HG02763 (cell line): ENCODE data around the gene ACSM6.
A peak's percentile ranks its signal among the peaks of the same experiment; 100 is the strongest.
"Not testable (repeated sequence)": the region's sequence is repeated elsewhere in the genome, so short reads cannot be mapped to it uniquely, and the experiment has no call there.

ENCODE experiments used
- ATAC-seq: cut with Tn5 transposase; IDR thresholded peaks from one replicate; pipeline ENCODE4 v1.9.1; 2021; ENCODE audit warnings: mild to moderate bottlenecking, moderate library complexity; ENCODE audit not compliant: unreplicated experiment

Gene ACSM6

DNA sequence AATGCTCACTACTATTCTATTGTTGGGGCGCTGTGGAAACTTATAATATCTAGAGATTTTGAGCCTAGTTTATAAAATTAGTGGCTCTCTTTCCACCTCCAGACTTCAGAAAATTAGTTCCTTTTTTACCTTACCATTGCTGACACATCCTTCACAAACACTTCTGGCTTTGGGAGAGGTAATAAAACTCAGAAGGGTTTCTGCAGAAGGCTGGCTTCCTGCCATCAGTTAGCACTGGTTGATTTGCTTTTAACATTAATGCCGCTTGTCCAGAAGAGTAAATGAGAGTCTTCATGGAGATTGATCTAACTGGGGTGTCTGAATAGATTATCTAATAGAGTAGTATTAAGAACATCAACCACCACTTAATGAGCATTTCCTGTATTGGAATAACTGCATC is 20.3 kb downstream of the ACSM6 start:
- ATAC-seq, result no peak

DNA sequence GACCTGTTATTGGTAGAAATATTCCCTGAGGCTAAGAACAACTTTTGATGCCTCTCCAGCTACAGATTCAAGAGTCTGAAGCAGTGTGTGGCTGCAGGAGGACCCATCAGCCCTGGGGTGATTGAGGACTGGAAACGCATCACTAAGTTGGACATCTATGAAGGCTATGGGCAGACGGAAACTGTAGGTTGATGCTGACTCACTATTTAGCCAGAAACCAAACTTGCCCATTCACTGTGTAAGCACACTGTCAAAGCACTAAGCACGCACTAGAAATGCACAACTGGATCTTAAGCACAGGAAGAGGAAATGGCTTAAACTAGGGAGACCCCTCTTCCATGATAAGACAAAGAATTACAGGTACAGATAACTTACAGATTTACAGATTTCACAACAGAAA is 20.8 kb downstream of the ACSM6 start:
- no peak for ATAC-seq

DNA sequence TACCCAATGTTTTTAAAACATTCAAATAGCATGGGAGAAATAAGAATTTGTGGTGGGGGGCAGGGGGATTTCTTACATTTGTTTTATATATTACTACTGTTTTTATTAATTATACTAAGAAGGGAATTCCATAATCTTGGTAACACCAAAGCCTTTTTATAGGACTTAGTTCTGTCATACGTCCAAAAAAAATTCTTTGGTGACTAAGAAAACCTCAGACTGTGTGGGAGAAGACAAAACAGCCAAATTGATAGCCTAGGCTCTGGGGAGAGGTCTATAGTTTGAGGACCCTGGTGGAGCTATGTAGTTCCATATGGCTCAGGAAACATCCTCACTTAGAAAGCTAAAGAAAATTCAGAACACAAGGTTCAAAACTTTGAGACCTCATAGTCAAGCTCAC is 23.4 kb downstream of the ACSM6 start:
- no peak for ATAC-seq

DNA sequence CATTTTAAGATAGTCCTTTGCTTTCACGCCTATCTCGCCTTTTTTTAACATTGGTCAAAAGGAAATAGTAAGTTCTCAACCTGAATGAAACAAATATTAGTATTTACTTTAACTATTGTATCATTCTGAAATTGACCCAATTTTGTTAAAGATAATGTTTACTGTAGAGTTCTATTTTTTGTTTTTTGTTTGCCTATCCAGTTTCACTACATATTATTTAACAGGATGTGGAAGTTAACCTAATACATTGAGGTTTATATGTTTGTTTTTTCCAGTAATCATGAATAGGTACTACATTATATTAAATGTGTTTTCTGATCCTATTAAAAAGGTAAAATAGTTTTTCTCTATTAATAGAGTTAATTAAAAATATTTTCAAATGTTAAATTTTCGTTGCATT is 26.5 kb downstream of the ACSM6 start:
- ATAC-seq, result no peak

DNA sequence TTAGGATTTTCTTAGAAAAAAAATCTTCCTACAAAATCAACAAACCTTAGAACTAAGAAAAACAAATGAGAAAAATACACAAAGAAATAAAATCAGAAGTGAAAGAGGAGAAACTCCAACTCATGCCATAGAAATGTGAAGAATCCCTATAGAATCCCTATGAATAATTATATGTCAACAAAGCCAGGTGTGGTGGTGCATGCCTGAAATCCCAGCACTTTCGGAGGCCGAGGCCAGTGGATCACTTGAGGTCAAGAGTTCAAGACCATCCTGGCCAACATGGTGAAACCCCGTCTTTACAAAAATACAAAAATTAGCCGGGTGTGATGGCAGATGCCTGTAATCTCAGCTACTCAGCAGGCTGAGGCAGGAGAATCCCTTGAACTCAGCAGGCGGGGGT is 27.1 kb downstream of the ACSM6 start:
- no peak for ATAC-seq

DNA sequence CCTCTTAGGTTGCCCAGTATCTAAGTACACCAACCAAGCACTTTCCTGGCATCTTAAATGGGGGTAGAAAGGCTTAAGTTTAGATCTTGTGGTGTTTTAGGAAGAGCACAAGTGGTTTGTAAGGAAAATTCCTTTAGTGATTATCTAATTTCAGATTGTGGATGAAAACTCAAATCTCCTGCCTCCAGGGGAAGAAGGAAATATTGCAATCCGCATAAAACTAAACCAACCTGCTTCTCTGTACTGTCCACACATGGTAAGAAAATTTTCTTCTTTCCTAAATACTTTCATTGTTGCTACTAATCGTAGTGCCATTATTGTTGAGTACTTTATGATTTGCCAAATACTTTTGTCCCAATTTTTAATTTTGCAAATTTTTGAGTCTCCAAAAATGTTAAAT is 31.1 kb downstream of the ACSM6 start:
- no peak for ATAC-seq

DNA sequence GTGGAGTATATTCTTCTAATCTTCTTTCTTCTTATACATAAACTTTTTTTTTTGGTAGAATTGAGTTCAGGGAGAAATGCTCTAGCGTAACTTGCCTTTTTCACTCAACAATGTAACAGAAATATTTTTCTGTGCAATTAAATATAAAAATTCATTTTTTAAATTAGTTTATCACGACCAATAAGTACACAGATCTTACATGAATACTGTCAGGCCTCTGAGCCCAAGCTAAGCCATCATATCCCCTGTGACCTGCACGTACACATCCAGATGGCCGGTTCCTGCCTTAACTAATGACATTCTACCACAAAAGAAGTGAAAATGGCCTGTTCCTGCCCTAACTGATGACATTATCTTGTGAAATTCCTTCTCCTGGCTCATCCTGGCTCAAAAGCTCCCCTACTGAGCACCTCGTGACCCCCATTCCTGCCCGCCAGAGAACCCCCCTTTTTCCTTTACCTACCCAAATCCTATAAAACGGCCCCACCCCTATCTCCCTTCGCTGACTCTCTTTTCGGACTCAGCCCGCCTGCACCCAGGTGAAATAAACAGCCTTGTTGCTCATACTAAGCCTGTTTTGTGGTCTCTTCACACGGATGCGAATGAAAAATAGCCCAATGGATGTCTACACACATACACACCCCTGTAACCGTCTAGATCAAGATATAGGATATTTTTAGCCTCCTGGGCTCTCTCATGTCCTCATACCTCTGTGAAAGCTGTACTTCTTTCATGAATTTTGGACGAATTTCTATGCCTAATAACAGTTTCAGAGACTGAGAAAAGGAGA is 35.1 kb downstream of the ACSM6 start:
- ATAC-seq, result not testable (repeated sequence)

DNA sequence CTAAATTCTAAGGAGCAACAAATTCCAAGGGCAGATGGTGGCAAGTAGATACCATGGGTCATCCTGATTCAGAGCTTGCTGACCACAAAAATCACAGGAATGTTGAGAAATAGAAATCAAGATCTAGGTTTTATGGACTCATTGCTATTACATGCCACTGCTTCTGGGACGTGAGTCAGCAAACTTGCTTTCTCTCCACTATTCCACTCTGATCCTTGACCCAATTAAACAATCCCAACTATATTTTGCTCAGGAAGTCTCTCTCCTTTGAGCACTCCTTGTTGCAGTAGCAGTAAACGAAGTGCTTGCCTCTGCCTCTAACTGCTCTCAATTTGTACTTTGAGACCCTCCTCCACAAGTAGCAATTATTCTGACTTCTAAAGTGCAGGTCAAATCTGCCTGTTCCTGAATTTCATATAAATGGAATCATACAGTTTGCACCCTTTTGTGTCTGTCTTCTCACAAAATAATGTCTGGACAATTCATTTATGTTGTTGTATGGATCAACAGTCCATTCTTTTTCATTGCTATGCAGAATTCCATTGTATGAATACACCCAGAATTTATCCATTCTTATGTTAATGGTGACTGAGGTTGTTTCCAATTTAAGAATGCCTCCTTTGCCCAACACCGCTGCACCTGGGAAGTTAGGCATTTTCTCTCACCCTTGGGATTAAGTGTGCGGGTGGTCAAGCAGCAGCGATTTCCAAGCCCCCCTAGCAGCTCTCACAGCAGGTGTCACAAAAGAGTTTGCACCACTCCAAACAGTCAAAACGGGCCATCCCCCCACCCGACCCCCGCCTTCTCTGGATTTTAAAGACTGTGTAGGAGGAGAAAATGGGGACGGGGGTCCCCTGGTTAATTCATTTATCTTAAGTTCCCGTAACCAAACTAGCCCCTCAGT is 35.9 kb downstream of the ACSM6 start:
- ATAC-seq, result no peak

DNA sequence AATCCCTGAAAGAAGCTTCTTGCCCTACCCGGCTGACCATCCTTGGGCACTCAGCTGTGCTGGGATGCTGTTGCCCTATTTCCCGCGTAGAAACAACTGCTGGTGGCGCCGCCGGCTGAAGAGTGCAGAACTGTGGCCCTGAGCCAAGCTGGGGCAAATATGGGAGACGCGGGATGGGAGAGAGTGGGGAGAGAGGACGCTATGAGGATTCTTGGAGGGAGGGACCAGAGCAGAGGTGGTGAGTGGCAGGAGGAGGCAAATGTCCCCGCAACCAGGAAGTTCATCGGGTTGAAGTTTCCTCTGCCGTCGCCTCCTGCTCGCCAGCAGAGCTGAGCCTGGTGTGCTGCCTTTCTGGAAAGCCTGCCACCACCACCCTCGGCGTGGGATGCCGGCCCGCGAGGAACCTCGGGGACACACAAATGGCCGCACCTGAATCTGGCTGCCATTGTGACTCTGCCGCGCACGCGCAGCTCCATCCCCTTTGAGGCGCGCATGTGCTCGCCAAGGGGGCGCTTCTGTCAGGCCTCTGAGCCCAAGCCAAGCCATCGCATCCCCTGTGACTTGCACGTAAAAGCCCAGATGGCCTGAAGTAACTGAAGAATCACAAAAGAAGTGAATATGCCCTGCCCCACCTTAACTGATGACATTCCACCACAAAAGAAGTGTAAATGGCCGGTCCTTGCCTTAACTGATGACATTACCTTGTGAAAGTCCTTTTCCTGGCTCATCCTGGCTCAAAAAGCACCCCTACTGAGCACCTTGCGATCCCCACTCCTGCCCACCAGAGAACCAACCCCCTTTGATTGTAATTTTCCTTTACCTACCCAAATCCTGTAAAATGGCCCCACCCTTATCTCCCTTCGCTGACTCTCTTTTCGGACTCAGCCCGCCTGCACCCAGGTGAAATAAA is 36.9 kb downstream of the ACSM6 start:
- not testable (repeated sequence) for ATAC-seq

DNA sequence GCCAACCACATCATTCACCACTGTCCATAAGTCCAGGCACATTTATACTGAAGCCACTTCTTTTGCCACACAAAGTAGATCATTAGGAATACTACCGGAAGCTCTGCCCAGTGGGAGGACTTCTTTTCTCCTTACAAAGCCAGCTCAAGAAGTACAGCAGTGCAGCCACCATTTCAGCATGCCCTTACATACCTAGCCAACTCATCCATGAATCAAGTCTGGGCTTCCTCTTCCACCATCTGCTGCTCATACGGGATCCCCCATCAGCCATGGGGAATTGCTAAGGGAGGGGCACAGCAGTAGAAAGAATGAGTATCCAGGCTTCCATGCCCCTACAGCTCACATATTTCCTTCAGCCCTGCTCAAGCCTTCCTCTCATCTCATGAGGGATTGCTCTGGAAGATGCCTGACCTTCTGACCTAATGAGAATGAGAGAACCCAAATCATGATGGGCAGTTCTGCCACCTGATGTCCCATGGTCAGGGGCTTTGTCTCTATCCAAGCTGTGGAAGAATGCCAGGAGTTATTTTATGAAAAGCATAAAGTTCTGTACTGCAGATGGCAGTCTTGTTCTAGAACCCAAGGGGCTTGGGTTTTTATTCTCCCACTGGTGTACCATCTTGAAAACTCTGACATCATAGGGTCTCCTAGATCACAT is 39.5 kb downstream of the ACSM6 start:
- no peak for ATAC-seq

DNA sequence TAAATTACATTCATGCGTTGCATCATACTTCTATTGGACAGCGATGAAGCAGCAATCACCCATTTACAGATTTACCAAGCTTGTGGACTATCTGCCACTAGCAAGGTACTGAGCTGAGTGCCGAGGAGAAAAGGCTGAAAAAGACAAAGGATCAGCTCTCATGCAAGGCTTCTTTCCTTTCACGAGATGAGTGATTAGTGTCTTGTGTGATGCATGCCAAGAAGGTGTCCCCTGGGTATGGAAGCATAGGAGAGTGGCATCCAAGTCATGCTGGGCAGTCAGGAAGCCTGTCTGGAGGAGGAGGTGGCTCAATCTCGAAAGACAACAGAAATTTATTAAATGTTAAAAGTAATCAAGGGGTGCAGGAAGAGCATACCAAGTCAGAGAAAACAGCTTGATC is 40.9 kb downstream of the ACSM6 start:
- no peak for ATAC-seq

DNA sequence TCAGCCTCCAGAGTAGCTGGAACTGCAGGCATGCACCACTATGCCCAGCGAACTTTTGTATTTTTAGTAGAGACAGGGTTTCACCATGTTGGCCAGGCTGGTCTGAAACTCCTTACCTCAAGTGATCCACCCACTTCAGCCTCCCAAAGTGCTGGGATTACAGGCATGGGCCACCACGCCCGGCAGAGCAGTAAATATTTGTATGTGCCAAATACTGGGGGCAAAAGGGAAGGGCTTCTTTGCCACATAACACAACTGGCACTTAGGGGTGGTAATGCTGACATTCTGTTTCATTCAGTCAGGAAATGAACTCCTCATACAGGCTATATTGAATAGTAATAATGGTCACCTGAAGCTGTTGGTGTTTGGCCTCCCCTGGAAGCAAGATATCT is 41.6 kb downstream of the ACSM6 start:
- ATAC-seq, result no peak

DNA sequence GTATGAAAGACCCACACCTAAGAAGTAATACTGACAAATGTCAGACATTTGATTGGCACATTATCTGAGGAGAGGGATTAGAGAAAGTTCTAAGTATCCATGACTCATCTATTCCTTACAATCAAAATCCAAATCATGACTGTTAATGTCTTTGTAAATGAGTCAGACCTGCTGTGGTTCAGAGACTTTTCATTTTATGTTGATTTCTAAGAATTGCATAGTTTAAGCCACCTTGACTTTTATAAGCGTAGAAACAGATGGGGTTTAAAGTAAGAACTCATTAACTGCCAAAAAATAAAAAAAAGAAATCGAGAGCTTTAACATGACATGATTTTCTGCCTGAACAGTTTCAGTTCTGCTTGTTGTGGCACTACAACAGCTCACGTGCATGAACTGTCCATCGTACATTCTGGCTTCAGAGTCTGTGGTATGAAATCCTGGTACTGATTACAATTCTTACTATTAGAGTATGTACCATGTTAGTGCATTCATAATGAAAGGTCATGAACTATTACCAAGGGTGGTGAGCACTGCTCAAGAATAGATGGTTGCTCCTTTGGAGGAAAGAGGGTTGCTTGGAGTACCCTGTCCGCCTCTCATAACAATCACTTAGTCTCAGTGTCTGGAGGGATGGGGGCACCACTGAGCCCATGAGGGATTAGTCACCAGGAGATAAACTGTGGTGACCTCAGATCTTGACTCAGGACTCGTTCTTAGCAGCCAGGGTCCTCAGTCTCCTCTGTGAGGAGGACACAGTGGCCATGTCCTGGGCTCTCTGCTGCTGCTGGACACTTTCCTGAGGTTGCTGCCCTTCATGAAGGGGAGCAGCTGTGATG is 42.2 kb downstream of the ACSM6 start:
- peak; percentile 97 for ATAC-seq

DNA sequence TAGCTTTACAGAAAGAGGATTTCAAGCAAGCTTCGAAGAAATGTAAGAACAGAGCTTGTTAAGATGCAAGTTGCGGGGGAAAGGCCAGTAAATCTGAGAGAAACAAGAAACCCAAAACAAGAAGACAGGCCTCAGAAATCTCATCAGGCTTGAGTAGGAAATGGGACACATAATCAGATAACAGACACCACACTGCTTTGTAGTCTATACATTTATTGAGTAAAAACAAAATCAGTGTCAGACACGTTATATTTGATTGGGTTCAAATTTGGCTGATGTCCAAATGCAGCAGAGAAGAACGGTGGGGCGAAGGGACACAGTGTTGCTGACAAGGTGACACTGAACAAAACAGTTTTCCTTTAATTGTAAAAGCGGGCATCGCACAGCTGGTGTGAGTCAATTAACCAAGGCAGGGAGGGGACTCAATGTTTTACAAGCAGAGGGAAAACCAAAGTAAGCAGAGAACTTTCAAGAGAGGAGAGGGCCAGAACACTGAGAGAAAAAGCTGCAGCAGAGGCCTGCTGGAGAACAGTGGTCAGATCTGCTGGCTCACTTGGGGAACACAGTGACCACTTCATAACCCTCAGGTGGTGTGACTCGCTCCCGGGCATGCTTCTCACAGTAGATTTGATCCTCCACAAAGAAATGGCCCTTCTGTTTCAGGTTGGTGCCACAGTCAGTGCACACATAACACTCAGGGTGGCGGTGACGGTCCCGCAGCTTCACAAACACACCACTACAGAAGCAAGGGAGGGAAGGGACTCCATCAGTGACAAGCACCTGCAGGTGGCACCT is 43.5 kb downstream of the ACSM6 start:
- ATAC-seq, result no peak

DNA sequence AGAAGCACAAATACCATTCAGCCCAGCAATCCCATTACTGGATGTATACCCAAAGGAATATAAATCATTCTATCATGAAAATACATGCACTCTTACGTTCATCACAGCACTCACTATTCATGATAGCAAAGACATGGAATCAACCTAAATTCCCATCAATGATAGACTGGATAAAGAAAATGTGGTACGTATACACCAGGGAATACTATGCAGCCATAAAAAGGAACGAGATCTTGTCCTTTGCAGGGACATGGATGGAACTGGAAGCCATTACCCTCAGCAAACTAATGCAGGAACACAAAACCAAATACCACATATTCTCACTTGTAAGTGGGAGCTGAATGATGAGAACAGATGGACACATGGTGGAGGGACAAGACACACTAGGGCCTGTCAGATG is 46.1 kb downstream of the ACSM6 start:
- ATAC-seq, result not testable (repeated sequence)

DNA sequence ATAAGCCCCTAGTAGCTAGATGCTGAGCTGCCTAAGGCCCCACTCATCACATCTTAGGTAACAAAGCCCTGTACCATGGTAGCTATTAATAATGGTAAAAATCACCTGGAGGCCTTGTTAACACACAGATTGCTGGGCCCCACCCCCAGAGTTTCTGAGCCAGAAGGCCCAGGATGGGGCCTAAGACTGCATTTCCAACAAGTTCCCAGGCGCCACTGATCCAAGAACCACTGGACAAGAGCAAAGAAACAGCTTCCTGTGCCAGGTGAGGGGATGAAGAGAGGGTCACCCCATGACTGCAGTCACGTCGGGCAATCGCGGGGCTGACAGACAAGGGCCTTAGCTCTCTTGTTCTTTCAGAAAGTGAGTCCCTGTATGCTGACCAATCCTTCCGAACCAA is 46.8 kb downstream of the ACSM6 start:
- no peak for ATAC-seq

DNA sequence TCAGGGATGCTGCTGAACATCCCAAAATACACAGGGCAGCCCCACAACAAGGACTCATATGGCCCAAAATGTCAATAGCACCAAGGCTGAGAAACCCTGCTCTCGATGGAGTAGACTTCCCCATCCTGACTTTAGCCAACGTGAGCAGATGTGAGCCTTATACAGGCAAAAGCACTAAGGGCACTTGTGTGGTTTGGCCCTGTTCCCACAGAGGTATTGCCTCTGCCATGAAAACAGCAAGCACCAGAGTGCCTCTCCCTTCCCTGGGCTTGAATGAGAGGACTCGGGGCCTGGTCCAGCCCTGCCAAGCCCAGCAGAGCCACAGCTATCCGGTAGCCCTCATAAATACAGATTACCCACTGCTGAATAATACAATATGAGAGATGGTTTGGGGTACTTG is 47.5 kb downstream of the ACSM6 start:
- no peak for ATAC-seq

DNA sequence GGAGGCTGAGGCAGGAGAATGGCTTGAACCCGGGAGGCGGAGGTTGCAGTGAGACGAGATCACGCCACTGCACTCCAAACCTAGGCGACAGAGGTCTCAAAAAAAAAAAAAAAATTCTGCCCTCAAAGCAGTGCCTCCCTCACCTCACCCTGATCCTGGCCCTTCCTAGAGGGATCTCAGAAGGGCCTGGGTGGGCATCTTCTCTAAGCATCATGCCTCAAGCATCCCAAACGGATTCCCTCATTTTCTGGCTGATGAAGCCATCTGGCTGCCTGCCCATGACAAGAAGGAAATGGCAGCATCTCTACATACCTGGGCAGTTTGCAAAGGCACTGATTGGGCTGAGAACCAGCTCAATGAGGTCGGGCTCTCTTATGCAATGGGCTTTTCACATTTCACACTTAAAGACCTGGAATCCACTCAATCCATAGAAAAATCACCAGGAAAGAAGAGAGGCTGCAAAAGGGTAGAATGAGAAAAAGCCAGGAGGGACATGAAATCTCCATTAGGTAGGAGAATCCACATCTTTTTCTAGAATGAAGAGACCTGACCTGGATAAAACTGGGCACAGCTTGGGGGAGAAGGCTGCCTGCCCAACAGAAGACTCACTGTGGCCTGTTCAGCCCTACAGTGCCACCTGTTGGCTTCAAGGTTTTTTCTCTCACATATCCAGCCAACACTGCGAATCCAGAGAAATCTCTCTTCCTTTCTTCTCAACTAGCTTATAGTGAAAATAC is 48.7 kb downstream of the ACSM6 start:
- no peak for ATAC-seq
